Right kidney (tissue), 1 donor: ENCODE results near the gene PTGER3.
"Not testable (repeated sequence)": the region's sequence is repeated elsewhere in the genome, so short reads cannot be mapped to it uniquely, and the experiment has no call there.

ENCODE experiments used
- DNase-seq: peaks from one replicate; pipeline ENCODE4 v3.0.0-alpha.2; 2016

Gene PTGER3

GRCh38 chr1:70948396-70949017 is 99.1 kb downstream of the PTGER3 start:
- DNase-seq, result no peak

GRCh38 chr1:70947835-70948234 is 99.8 kb downstream of the PTGER3 start:
- no peak for DNase-seq

- DNase-seq, result no peak
These were observed 101.9 kb downstream of the PTGER3 start for GRCh38 chr1:70945676-70946075.

GRCh38 chr1:70945251-70945650 is 102.4 kb downstream of the PTGER3 start:
- no peak for DNase-seq

- DNase-seq, result no peak
These were observed 106.1 kb downstream of the PTGER3 start for GRCh38 chr1:70941563-70941962.

- not testable (repeated sequence) for DNase-seq
These were observed 107.2 kb downstream of the PTGER3 start for GRCh38 chr1:70940398-70940797.

- DNase-seq, result no peak
These were observed 113.2 kb downstream of the PTGER3 start for GRCh38 chr1:70934194-70934961.

- DNase-seq, result no peak
These were observed 117.6 kb downstream of the PTGER3 start for GRCh38 chr1:70930062-70930461.

- no peak for DNase-seq
These were observed 125.4 kb downstream of the PTGER3 start for GRCh38 chr1:70922196-70922595.
